Colonic mucosa (tissue), 4 donors: ENCODE results near the gene FAM117B. TPM values are rescaled to one million over a fixed set of nuclear protein-coding genes. Genes with fewer than 3 reads are reported as not detected.
"Not testable (repeated sequence)": the region's sequence is repeated elsewhere in the genome, so short reads cannot be mapped to it uniquely, and the experiment has no call there.

ENCODE experiments used
- DNase-seq: peaks from one replicate; pipeline ENCODE4 v3.0.0-alpha.2; 2020
- H3K27ac ChIP-seq: fragments of 200-600 bp; one replicate; pipeline ENCODE4 v1.8.0; 2021
- H3K27me3 ChIP-seq: fragments of 200-600 bp; one replicate; pipeline ENCODE4 v1.8.0; 2021
- H3K36me3 ChIP-seq: fragments of 200-600 bp; one replicate; pipeline ENCODE4 v1.8.0; 2021
- H3K4me1 ChIP-seq: fragments of 200-600 bp; one replicate; pipeline ENCODE4 v1.8.0; 2021; ENCODE audit warnings: mild to moderate bottlenecking
- H3K4me3 ChIP-seq: fragments of 200-600 bp; one replicate; pipeline ENCODE4 v1.8.0; 2021
- H3K9ac ChIP-seq, 2 donors: one replicate each; pipeline ENCODE4 v1.7.0; 2013; ENCODE audit warnings: control low read depth in 2 of 2, low read depth in 2 of 2, low read length in 2 of 2
- H3K9me3 ChIP-seq: fragments of 200-600 bp; one replicate; pipeline ENCODE4 v1.8.0; 2021
- CTCF ChIP-seq: fragments of 200-600 bp; IDR thresholded peaks from one replicate; pipeline ENCODE4 v1.8.0; 2022; ENCODE audit warnings: antibody characterized with exemption, mild to moderate bottlenecking
- intact Hi-C: fragments of 100-400 bp; cut with DNase I; formaldehyde crosslinking; loops from one replicate; pipeline ENCODE4 v1.14.1; 2022
- total RNA-seq, 2 donors: library from RNA; stranded (reverse); fragmentation: NEBNext Ultra II Directional in 1 of 2; extraction: Animal tissue kit (Norgen Biotek cat#: 25700) in 1 of 2; gene quantifications; one replicate each; pipeline ENCODE4 v1.2.1, GENCODE V29; 2021
- donor health status: healthy.
- donor health status: DM: no; HTN: no; CAD: no.
- donor health status: DM: no; HTN: no; CAD: no.

FAM117B gene
- total RNA-seq, 2 donors from 2014 or later, result 16.3 to 20.1 TPM

DNA sequence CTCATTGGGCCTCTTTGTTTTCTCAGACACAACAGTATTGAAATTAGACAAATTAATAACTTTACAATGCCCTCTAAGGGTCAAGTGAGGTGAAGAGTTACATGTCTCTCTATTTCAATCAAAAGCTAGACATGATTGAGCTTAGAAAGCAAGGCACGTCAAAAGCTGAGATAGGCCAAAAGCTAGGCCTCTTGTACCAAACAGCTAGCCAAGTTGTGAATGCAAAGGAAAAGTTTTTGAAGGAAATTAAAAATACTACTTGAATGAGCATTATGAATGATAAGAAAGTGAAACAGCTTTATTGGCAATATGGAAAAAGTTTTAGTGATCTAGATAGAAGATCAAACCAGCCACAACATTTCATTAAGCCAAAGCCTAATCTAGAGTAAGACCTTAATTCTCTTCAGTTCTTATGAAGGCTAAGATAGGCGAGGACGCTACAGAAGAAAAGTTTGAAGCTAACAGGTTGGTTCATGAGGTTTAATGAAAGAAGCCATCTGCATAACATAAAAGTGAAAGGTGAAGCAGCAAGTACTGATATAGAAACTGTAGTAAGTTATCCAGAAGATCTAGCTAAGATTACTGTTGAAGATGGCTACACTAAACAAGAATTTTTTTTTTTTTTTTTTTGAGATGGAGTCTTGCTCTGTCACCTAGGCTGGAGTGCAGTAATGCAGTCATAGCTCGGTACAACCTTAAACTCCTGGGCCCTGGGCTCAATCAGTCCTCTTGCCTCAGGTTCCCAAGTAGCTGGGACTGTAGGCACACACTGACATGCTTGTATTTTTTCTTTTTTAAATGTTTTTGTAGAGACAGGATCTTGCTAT, 65.5 kb downstream of the FAM117B start:
- no peaks in the 10 kb centered on the region for H3K9me3 ChIP-seq
- H3K4me1 ChIP-seq, result no peaks in the 10 kb centered on the region
- no peaks in the 10 kb centered on the region for H3K27me3 ChIP-seq
- TF ChIP-seq CTCF, result no peak
- H3K9ac ChIP-seq, result no peak overlapping the region
- intact Hi-C loops, result no loop called here
- DNase-seq, result no peak
- no peak overlapping the region for H3K4me3 ChIP-seq
- no peak overlapping the region for H3K27ac ChIP-seq
- no peaks in the 10 kb centered on the region for H3K36me3 ChIP-seq

- H3K9ac ChIP-seq, result no peak overlapping the region
- H3K27ac ChIP-seq, result no peak overlapping the region
- H3K9me3 ChIP-seq, result no peaks in the 10 kb centered on the region
- no peaks in the 10 kb centered on the region for H3K27me3 ChIP-seq
- no peaks in the 10 kb centered on the region for H3K36me3 ChIP-seq
- DNase-seq, result no peak
- intact Hi-C loops, result no loop called here
- no peaks in the 10 kb centered on the region for H3K4me1 ChIP-seq
- TF ChIP-seq CTCF, result no peak
- no peak overlapping the region for H3K4me3 ChIP-seq
These were observed 68.3 kb downstream of the FAM117B start for GRCh38 chr2:202703091-202703490.

GRCh38 chr2:202704248-202704647, 69.5 kb downstream of the FAM117B start:
- H3K4me1 ChIP-seq, result no peaks in the 10 kb centered on the region
- TF ChIP-seq CTCF, result no peak
- no peaks in the 10 kb centered on the region for H3K9me3 ChIP-seq
- H3K27me3 ChIP-seq, result no peaks in the 10 kb centered on the region
- intact Hi-C loops, result no loop called here
- no peak overlapping the region for H3K27ac ChIP-seq
- DNase-seq, result no peak
- no peaks in the 10 kb centered on the region for H3K36me3 ChIP-seq
- H3K4me3 ChIP-seq, result no peak overlapping the region
- H3K9ac ChIP-seq, result no peak overlapping the region

GRCh38 chr2:202705446-202706020, 70.8 kb downstream of the FAM117B start:
- Histone ChIP-seq H3K4me3 (no peak overlapping the region), H3K4me1 (no peaks in the 10 kb centered on the region), H3K36me3 (no peaks in the 10 kb centered on the region), H3K27ac (no peak overlapping the region), H3K9ac (no peak overlapping the region), H3K9me3 (no peaks in the 10 kb centered on the region), H3K27me3 (no peaks in the 10 kb centered on the region)
- intact Hi-C loops, result no loop called here
- no peak for TF ChIP-seq CTCF
- no peak for DNase-seq

GRCh38 chr2:202714971-202715935, 80.5 kb downstream of the FAM117B start:
- H3K4me3 ChIP-seq, H3K27me3 ChIP-seq, H3K9me3 ChIP-seq, H3K36me3 ChIP-seq, H3K4me1 ChIP-seq, H3K9ac ChIP-seq, H3K27ac ChIP-seq, intact Hi-C loops, DNase-seq: not testable (repeated sequence)
